ENCODE measurements around the gene RRP12.
A peak's percentile ranks its signal among the peaks of the same experiment; 100 is the strongest.

Gene RRP12

DNA sequence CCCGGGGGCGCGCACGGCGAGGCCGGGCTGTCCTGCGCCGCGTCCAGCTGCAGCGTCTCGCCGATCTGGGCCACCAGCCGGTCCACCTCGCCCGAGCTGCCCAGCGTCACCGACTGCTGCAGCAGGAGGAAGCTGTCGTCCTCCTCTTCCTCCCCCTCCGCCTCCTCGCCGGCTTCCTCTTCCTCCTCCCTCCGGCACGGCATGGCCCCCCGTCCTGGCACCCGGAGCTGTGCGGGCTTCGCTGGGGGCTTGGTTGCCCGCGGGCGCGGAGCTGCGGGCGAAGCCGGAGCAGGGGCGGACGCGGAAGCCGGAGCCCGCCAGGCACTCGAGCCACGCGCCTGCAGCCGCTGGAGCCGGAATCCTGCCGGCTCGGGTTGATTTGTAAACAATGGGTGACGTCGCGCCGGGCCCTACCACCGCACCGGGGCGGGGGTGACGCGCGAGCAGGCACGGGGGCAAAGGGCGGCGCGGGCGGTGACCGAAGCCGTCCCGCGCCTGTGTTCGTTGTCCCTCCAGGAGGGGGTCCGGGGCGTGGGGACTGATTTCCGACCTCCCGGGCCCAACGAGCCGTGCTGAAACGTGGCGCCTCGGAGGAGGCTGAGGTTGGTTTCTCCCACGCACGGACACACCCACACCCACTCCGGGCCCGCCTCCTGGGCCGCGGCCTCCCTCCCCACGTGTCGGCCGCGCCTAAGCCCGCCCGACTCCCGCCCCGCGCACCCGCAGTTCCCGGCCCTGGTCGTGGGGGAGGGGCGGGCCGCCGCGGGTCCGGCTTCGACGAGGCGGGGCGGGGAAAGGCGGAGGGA, 66.6 kb downstream of the RRP12 start, which contains the start of gene FRAT2:
FRAT2 (minus strand) TSS at position 360 of the 806 bp plus-strand sequence; CDS start at position 203, 157 bp downstream.
- peak; percentile 95 for DNase-seq

DNA sequence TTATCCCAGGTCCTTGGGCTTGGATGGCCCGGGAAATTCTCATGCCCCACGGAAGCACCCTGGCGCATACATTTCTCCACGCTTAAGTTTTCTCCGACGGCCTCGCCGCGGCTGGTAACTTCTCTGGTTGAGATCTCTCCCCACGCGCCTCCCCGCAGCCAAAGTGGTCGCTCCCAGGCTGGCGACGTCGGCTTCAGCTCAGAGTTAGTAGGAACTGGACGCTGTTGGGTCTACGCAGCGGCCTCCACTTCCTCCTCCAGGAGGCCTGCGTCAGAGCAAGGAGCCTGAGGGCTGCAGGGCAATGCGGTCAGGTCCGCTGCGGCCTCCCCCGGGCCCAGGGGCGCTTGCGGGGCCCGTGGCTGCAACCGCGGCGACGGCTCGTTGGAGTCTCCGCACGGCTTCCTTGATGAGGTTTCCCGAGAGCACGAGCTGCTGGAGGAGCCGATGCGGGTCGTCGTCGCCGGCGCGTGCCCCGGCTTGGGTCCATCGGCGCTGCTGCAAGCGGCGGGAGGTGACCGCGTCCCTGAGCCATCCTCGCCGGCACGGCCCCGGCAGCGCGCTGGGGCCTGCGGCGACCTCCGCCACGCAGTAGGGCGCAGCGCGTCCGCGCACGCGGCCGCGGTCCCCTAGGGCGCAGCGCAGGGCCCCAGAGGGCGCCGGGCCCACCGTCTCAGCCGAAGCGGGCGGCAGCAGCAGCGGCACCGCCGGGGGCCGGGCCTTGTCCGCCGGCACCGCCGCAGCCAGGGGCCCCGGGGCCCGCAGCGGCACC, 67.4 kb downstream of the RRP12 start:
- peak; percentile 86 for DNase-seq

DNA sequence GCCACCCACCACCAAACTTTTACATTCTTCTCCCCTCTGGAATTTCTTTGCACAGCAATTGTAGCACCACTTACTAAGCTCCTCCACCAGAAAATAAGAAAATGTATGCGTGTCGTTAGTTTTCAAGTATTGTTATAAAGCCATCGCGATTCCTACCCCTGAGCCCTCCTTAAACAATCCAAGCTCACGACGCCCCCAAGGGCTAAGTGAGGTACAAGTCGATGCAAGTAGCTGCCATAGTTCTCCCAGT, 67.9 kb downstream of the RRP12 start:
- peak; percentile 86 for DNase-seq

DNA sequence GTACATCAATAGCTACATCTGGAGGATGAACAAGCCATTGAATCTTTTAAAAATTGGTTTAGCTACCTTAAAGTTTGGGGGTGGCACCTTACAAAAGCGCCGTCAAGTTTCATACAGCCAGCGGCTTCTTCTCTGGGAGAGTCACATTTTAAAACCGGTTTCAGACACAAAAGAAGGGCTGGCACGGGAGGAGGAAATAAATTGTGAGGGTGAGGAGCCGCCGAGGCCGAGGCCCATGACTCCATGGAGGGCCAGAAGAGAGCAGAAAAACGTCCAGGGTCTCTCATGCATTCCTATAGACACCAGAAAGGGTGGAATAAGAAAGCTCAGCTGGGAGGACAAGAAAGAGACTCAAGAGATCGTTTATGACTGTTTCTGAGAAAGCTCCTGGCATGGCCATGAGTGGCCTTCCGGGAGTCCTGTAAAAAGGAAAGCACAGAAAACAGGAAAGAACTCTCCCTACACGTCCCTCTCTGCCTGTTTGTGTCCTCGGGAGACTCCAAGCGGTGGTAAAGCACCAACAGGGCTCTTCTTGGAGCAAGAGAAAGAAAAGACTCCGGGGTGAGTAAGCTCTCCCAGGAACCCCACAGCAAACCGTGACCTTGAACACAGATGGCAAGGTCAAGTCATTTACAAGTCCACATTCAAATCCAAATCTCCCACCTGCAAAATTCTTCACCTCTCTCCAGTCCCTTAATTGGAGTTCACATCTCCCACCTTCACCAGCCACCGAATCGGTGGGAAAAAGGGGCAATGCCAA, 68.4 kb downstream of the RRP12 start:
- peak; percentile 84 for DNase-seq

DNA sequence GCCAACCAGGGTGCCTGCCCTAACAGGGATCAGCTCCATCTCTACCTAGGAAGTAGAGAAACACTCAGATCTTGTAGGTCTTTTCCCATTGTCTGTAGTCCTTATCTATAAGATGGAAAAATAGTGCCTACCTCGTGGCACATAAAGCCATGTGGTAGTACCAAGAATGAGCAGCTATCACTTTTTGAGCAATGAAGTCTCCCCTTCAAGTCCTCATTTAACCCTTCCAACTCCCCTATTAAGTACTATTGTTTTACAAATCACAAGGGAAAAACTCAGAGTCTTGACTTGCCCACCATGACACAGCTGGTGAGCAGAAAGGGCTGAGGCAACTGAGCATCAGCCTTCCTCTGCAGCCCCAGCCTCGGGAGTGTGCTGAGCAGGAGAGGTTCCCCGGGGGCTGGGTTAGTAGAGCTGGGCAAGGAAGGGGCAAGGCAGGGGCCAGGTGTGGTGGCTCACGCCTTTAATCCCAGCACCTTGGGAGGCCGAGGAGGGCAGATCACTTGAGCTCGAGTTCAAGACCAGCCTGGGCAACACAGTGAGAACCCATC, 69.9 kb downstream of the RRP12 start:
- no peak for DNase-seq

DNA sequence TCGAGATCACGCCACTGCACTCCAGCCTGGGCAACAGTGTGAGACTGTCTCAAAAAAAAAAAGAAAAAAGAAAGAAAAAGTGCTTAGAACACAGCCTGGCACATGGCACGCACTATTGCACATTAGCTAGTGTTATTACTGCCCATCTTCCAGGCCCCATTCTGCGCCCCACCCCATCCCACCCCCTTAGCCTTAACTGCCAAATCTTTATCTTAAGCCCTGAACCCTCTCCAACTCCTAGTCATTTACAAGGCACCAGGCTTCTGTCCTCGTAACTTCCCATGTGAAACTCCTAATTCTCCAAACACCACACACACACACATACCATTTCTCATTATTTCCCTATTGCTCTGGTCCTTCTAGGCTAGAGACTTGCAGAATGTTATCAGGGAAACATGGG, 71.4 kb downstream of the RRP12 start:
- no peak for DNase-seq

DNA sequence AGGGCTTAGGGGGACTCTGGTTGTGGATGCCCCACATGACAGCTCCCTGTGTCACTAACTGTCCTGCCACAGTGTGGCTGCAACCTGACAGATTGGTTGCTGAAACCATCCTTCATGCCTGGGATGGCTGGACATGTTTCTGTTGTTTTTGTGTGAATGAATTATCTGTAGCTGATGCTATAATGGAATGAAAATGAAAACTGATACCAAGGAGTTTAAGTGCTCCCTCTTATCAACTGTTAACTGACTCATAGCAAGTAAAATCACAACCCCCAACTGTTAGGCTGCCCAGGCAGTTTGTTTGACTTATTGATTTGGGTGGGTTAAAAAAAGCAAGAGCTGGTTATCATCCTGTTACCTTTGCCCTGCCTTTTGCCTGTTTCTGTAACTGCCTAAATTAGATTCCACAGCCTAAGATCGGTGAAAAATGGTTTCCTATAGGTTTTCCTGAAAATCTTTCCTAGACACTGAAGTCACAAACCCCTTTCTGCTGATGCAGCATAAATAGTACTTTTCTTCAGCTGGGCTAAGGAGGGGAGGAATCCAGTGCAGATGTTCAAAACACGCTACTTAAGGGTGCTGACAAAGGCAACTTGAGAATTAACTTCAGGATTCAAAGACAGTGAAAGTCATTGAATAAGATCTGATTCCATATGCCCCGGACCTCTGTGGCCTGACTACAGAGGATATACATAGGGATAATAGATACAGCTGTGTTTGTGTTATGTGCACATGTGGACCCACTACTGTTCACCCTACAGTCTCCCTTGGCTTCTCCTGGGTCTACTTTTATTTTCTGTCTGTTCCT, 72.3 kb downstream of the RRP12 start:
- DNase-seq, result peak; percentile 48

DNA sequence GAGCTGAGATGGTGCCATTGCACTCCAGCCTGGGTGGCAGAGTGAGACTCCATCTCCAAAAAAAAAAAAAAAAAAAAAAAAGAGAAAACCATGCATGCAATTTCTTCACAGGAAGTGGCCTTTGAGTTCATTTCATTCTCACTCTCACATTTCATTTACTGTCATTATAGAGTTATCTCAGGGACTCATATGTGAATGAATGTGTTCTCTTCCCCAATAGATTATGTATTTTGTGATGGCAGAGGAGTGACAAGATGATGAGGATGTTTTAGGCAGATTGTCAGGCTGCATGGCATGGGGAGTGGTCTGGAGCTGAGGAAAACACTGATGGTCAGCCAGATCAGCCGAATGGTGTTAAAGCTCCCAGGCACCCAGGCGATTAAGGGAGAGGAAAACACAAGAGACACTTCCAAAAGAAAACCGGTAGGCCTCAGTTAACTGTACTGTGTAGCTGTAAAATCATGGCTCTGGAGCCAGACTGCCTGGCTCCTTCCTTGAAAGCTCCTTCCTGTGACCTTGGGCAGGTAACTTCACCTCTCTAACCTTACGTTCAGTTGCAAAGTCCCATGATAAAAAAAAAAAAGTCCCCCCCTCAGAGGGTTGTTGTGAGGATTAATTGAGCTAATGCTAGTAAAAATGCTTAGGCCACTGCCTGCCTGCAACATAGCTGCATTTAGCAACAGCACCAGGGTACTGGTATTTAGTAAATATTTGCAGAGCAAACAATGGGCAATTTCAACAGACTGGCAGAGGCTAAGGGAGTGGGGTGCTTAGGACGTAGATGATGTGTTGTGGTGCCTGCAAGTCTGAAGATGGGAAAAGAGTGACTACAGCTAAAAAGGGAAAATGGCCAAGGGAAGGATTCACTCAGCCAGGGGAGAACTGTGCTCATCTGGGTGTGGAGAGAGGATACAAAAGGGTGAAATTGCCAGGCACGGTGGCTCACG, 73.5 kb downstream of the RRP12 start:
- peak; percentile 57 for DNase-seq

DNA sequence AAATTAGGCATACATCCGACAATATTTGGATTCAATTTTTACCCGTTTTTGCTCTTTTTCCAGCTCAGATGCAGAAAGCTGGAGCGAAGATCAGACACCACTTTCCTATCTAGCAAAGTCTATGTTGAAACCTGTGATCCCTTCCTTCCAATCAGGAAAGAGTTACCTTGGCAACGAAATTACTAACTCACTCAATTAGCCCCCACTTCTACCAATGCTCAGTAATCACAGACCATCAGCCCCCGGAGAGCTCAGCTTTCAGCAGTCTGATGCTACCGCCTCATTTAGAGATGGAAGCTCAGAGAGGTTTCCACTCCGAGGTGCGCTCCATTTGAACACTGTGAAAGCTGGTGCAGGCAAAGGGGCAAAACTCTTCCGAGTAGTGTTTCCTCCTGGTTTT, 75.4 kb downstream of the RRP12 start:
- DNase-seq, result no peak

DNA sequence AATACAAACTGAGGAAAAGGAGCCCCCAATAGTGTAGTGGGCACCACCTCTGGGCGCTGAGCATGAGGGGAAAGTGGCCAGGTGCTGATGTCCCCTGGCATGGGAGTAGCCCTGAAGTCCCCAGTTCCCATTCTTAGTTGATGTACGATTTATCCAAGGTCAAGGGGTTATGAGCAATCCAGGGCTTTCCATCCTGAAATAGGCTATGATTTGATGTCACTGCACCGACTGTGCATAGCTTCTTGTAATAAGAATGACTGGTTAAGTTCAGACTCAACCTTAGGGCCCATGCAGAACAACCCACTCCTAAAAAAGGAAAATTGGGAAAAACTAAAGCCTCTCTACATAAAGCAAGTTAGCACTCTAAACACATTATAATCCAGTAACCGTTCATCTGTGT, 77.6 kb downstream of the RRP12 start:
- DNase-seq, result no peak

DNA sequence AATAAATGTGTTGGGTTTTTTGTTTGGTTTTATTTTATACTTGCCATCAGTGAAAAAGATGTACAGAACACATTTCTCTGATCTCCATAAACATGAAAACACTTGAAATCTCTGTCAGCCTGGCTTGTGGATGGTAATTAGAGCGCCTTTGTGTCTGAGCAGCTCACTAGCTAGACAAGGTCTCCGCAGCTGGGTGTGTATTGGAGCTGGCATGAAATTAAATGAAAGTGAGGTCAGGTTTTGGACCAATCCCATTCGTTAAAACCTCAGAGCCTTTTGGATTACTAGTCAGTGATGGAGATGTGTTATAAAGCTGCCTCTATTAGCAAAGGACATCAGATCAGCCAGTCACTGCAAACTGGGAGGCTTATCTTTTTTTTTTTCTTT, 79.3 kb downstream of the RRP12 start:
- DNase-seq, result no peak

DNA sequence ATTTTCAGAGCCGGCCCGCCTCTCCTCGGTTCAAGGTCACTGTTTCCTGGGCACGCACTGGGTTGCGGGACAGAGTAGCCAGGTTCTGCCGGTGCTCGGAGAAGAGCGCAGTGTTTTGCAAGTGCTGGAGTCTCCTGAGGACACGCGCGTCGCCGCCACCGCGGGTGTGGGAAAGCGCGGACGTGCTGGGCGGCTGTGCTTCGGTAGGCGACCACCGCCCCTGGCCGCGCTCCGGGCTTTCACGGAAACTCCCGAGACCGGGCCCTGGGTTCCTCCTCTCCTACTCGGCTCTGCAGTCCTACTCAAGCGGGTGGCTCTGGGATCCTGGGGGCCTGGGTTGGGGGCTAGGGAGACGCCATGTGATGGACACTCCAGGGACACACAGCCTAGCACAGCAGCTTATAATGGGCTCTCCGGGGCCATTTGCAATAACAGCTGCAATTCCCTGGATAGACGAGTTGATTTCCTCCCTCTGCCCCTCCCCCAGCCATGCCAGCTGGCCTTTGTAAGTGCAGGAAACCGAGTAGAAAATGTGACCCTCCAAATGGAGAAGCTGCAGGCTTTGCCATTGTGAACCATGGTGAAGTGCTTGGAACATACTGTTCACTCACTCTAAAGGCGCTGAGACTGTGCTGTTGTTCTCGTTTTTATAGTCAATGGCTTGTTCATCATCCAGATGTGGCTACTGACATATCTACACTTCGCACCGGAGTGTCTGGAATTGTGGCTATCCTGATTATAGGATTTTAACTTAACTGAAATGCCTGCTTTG, 79.9 kb downstream of the RRP12 start:
- peak; percentile 43 for DNase-seq

DNA sequence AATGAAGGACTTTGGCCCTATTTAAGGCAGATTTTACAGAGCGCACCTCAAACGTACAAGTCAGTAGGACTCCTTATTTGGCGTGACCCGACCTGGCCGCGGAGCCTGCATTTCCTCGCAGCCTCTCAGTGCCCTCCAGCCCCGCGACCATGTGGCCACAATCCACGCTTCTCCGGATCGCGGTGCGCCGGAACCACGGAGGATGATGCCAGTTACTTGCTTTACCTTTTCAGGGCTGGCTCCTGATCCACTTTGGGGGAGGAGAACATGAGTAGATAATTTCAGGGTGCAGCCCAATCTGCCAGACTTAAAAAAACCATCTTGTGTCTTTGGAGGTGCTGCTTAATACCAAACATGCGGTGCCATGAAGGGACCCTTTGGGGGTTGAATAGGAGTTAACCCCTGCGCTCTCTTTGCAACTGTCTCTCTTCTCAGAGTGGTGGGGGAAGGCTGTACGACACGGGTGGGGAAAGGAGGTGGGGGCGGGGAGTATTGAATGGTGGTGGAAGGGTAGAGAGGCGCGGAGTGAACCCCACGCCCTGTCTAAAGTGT, 80.6 kb downstream of the RRP12 start:
- peak; percentile 66 for DNase-seq

DNA sequence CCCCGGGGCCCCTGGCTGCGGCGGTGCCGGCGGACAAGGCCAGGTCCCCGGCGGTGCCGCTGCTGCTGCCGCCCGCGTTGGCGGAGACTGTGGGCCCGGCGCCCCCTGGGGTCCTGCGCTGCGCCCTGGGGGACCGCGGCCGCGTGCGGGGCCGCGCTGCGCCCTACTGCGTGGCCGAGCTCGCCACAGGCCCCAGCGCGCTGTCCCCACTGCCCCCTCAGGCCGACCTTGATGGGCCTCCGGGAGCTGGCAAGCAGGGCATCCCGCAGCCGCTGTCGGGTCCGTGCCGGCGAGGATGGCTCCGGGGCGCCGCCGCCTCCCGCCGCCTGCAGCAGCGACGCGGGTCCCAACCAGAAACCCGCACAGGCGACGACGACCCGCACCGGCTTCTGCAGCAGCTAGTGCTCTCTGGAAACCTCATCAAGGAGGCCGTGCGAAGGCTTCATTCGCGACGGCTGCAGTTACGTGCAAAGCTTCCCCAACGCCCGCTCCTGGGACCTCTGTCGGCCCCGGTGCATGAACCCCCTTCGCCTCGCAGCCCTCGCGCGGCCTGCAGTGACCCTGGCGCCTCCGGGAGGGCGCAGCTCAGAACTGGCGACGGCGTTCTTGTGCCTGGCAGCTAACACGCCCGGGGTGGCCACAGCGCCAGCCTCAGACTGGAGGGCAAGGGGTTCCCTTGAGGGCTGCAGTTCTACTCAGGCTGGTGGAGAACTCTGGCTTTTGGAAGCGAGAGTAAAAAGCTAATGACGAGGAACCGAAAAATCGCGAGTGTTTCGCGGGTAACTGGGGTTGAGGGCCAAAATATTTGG, 81.3 kb downstream of the RRP12 start:
- peak; percentile 83 for DNase-seq

DNA sequence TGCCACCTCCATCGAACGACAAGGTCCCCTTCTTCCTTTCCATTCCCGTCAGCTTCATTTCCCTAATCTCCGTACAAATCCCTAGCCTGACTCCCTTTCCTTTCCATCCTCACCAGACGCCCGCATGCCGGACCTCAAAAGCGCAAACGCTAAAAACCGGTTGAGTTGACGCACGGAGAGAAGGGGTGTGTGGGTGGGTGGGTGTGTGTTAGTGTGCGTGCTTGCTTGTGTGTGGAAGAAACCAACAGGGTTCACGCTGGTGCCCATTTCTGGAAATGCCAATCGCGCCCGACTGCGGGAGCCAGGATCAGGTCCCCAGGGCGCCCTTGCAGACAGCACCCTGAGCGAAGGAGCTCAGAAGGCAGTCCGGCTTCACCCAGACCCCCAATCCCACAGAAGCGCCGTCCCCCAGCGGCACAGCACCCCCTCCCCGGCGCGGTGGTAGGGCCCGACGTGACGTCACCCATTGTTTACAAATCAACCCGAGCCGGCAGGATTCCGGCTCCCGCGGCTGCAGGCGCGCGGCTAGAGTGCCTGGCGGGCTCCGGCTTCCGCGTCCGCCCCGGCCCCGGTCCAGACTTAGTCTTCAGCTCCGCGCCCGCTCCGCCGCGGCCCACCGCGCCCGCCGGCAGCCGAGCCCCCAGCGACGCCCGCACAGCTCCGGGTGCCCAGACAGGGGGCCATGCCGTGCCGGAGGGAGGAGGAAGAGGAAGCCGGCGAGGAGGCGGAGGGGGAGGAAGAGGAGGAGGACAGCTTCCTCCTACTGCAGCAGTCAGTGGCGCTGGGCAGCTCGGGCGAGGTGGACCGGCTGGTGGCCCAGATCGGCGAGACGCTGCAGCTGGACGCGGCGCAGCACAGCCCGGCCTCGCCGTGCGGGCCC, 82.1 kb downstream of the RRP12 start, which contains the start of gene FRAT1:
FRAT1 (plus strand) TSS at position 500 of the 880 bp plus-strand sequence; CDS start at position 683, 183 bp downstream.
- DNase-seq, result peak; percentile 92

DNA sequence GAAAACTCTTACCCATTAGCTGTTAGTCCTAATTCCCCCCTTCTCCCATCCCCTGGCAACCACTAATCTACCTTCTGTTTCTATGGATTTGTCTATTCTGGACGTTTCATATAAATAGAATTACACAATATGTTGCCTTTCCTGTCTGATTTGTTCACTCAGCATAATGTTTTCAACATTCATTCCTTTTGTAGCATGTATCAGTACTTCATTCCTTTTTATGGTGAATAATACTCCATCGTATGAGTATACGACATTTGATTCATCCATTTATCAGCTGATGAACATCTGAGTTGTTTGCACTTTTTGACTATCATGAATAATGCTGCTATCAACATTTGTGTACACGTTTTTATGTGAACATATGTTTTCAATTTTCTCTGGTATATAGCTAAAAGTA, 86.5 kb downstream of the RRP12 start:
- no peak for DNase-seq

DNA sequence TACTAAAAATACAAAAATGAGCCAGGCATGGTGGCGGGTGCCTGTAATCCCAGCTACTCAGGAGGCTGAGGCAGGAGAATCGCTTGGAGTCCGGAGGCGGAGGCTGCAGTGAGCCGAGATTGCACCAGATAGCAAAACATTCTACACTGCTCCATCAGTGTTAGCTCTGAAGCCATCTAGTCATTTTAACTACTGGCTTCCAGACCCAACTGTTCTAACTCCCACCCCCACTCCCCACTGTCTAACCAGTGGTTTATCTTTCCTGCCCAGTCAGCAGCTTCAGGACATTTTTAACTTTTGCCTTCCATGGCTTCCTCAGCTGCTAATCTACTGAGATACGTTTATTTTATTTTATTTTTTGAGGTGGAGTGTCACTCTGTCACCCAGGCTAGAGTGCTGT, 88.2 kb downstream of the RRP12 start:
- peak; percentile 59 for DNase-seq

DNA sequence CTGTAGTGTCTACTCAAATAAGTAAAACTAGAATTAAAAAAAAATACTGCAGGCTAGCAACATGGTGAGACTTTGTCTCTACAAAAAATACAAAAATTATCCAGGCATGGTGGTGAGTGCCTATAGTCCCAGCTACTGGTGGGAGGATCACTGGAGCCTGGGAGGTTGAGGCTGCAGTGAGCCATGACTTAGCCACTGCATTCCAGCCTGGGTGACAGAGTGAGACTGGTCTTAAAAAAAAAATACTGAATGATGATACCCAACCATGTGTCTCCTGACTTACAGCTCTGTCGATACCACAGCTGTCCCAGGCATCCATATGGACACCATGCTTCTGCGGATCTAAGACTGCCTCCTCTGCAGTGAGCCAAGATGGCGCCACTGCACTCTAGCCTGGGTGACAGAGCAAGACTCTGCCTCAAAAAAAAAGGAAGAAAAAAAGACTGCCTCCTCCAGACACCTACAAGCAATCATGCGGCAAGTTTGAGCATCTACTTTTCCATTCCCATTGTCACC, 90.0 kb downstream of the RRP12 start:
- DNase-seq, result no peak

All from OCI-M1 (cell line).